Endodermal cell (in vitro differentiated cells): Measurements from ENCODE around the gene RNF125. TPM values are rescaled to one million over a fixed set of nuclear protein-coding genes. Genes with fewer than 3 reads are reported as not detected.

Experiments used
- DNase-seq: peaks from one replicate; pipeline ENCODE4 v3.0.0-alpha.2; 2017
- H3K27ac ChIP-seq: 2 replicates; pipeline ENCODE4 v1.5.1; 2013; ENCODE audit warnings: mild to moderate bottlenecking, low read depth, low read length, moderate library complexity
- H3K27me3 ChIP-seq: 2 replicates; pipeline ENCODE4 v1.6.1; 2013; ENCODE audit warnings: mild to moderate bottlenecking, low read length, moderate library complexity; ENCODE audit not compliant: insufficient read depth, control insufficient read depth, poor library complexity, severe bottlenecking
- H3K36me3 ChIP-seq: 2 replicates; pipeline ENCODE4 v1.7.0; 2013; ENCODE audit warnings: mild to moderate bottlenecking, low read length, moderate library complexity; ENCODE audit not compliant: control insufficient read depth, insufficient read depth
- H3K4me1 ChIP-seq: one replicate; pipeline ENCODE4 v1.7.0; 2013; ENCODE audit warnings: low read length; ENCODE audit not compliant: control insufficient read depth, insufficient read depth
- H3K4me3 ChIP-seq: 2 replicates; pipeline ENCODE4 v1.5.1; 2013; ENCODE audit warnings: mild to moderate bottlenecking, low read length, moderate library complexity
- H3K9ac ChIP-seq: 2 replicates; pipeline ENCODE4 v1.6.1; 2013; ENCODE audit warnings: mild to moderate bottlenecking, low read length, moderate library complexity; ENCODE audit not compliant: poor library complexity, severe bottlenecking; ENCODE audit errors: extremely low read depth
- H3K9me3 ChIP-seq: 2 replicates; pipeline ENCODE4 v1.6.1; 2013; ENCODE audit warnings: mild to moderate bottlenecking, low read length, moderate library complexity; ENCODE audit not compliant: control insufficient read depth
- H3K27ac Mint-ChIP-seq: 2 replicates; pipeline ENCODE4 v1.8.0; 2020; ENCODE audit warnings: mixed read lengths
- H3K27me3 Mint-ChIP-seq: 2 replicates; pipeline ENCODE4 v1.8.0; 2021; ENCODE audit warnings: mild to moderate bottlenecking, mixed read lengths; ENCODE audit not compliant: insufficient read depth
- H3K36me3 Mint-ChIP-seq: 2 replicates; pipeline ENCODE4 v1.8.0; 2020; ENCODE audit warnings: low read depth, mixed read lengths
- H3K4me1 Mint-ChIP-seq: 2 replicates; pipeline ENCODE4 v1.8.0; 2020; ENCODE audit warnings: mixed read lengths
- H3K4me3 Mint-ChIP-seq: 2 replicates; pipeline ENCODE4 v1.8.0; 2020; ENCODE audit warnings: mild to moderate bottlenecking, moderate library complexity, mixed read lengths
- H3K9me3 Mint-ChIP-seq: 2 replicates; pipeline ENCODE4 v1.8.0; 2020; ENCODE audit warnings: mild to moderate bottlenecking, mixed read lengths
- WGBS, 2 experiments: methylation state at CpG; one replicate each; pipeline versions ENCODE4 v1.1.5 to v1.1.7; 2013; ENCODE audit warnings: missing lambda C conversion rate in 2 of 2, mixed read lengths in 1 of 2; ENCODE audit not compliant: insufficient coverage in 1 of 2, insufficient read length in 1 of 2; 5-methylcytosine and 5-hydroxymethylcytosine counted together
- total RNA-seq, 2 donors: library from RNA; stranded (reverse); fragmentation: NEBNext Ultra II Directional in 1 of 2; extraction: Animal tissue kit (Norgen Biotek cat#: 25700) in 1 of 2; gene quantifications; 2 replicates in 1 of 2; 3 replicates in 1 of 2; pipeline ENCODE4 v1.2.1, GENCODE V29; 2021
- TF ChIP-seq, protein P1 (sequence below): fragments of 200-600 bp; sonication (generic); conservative IDR thresholded peaks from 2 replicates; pipeline ENCODE4 v1.5.0; 2021; ENCODE audit warnings: antibody characterized with exemption, mild to moderate bottlenecking

RNF125 gene
- total RNA-seq, 2 donors from 2014 or later, result 19.3 to 29.3 TPM

GRCh38 chr18:31976242-31976641 is 42.4 kb upstream of the RNF125 start:
- Histone ChIP-seq H3K27ac (no peak overlapping the region), H3K36me3 (no peaks in the 10 kb centered on the region), H3K4me3 (peak overlapping the region; percentile 39), H3K4me1 (no peaks in the 10 kb centered on the region), H3K9ac (no peak overlapping the region), H3K9me3 (peaks cover 79% of the 10 kb centered on the region), H3K27me3 (no peaks in the 10 kb centered on the region)
- Mint-ChIP-seq H3K4me1 (peaks cover 7% of the 10 kb centered on the region), H3K27ac (no peak overlapping the region), H3K9me3 (peaks cover 63% of the 10 kb centered on the region), H3K36me3 (peaks cover 11% of the 10 kb centered on the region), H3K4me3 (no peak overlapping the region), H3K27me3 (peaks cover 2% of the 10 kb centered on the region)
- peak; percentile 45 for DNase-seq
- TF ChIP-seq, protein P1, sequence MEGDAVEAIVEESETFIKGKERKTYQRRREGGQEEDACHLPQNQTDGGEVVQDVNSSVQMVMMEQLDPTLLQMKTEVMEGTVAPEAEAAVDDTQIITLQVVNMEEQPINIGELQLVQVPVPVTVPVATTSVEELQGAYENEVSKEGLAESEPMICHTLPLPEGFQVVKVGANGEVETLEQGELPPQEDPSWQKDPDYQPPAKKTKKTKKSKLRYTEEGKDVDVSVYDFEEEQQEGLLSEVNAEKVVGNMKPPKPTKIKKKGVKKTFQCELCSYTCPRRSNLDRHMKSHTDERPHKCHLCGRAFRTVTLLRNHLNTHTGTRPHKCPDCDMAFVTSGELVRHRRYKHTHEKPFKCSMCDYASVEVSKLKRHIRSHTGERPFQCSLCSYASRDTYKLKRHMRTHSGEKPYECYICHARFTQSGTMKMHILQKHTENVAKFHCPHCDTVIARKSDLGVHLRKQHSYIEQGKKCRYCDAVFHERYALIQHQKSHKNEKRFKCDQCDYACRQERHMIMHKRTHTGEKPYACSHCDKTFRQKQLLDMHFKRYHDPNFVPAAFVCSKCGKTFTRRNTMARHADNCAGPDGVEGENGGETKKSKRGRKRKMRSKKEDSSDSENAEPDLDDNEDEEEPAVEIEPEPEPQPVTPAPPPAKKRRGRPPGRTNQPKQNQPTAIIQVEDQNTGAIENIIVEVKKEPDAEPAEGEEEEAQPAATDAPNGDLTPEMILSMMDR, result no peak
- WGBS, 2 experiments, result 85 to 91% methylated on average over 2 to 3 of the region's 3 CpGs

DNA sequence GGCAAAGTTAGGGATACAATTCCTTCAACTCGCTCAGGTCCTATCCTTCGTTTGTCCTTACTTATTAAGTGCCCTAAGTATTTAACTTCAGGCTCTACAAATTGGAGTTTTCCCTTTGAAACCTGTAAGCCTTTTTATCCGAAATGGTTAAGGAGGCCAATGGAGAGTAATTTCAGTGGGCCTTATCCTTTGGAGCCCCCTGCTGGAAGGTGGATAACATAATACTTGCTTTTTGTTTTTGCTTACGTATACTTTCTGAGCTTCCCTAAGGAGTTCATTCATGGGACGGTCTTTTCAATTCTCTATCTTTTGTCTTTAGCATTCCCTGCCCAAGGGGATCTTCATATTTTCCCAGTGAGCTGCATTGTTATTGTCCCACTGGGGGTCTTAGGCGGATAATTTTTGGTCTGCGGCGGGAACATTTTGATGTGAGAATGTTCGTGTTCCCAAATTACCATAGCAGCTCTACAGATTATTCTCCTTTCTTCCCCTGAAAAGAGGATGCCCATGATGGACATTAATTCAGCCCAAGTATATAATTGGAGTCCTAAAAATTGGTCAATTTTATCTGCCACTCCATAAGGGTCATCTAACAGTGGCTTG is 41.3 kb upstream of the RNF125 start:
- H3K9me3 Mint-ChIP-seq, result peaks cover 59% of the 10 kb centered on the region
- 84 to 87% methylated on average over 9 of the region's 9 CpGs for WGBS, 2 experiments
- peak; percentile 87 for DNase-seq
- Histone ChIP-seq H3K4me3 (peak overlapping the region; percentile 57), H3K4me1 (no peaks in the 10 kb centered on the region), H3K27me3 (no peaks in the 10 kb centered on the region), H3K27ac (no peak overlapping the region), H3K9ac (no peak overlapping the region), H3K36me3 (no peaks in the 10 kb centered on the region), H3K9me3 (peaks cover 71% of the 10 kb centered on the region)
- H3K27me3 Mint-ChIP-seq, result peaks cover 2% of the 10 kb centered on the region
- H3K4me3 Mint-ChIP-seq, result no peak overlapping the region
- peaks cover 11% of the 10 kb centered on the region for H3K36me3 Mint-ChIP-seq
- H3K27ac Mint-ChIP-seq, result no peak overlapping the region
- TF ChIP-seq, protein P1, result peak; percentile 88
- H3K4me1 Mint-ChIP-seq, result peaks cover 7% of the 10 kb centered on the region

DNA sequence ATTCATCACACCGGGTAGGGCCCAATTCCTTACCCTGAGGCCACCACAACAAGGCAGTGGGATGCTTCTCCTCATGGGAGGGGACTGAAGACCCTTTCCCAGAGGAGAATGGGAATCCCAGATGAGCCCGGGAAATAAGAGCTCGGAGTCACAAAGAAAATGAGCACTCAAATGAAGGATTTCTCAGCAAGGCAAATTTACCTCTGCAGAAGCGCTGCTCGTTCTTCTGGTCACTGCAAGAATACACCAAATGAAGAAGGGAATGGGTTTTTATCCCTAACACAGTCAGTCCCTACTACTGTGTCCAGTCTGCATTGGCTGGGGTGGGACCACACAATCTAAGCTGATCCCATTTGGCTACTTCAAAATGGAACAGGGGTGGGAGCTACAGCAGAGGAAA is 40.0 kb upstream of the RNF125 start:
- peaks cover 50% of the 10 kb centered on the region for H3K9me3 Mint-ChIP-seq

More for the DNA sequence above, 40.0 kb upstream of the RNF125 start:
- H3K4me3 ChIP-seq, result no peak overlapping the region
- no peak overlapping the region for H3K27ac Mint-ChIP-seq
- peaks cover 61% of the 10 kb centered on the region for H3K9me3 ChIP-seq
- WGBS, 2 experiments, result 81 to 89% methylated on average over 5 of the region's 5 CpGs
- H3K4me1 ChIP-seq, result no peaks in the 10 kb centered on the region
- no peak for DNase-seq
- H3K36me3 ChIP-seq, result no peaks in the 10 kb centered on the region
- H3K27me3 Mint-ChIP-seq, result peaks cover 2% of the 10 kb centered on the region
- no peaks in the 10 kb centered on the region for H3K27me3 ChIP-seq
- H3K27ac ChIP-seq, result no peak overlapping the region
- no peak overlapping the region for H3K9ac ChIP-seq
- peaks cover 10% of the 10 kb centered on the region for H3K4me1 Mint-ChIP-seq
- TF ChIP-seq, protein P1, result no peak
- H3K36me3 Mint-ChIP-seq, result peaks cover 11% of the 10 kb centered on the region
- no peak overlapping the region for H3K4me3 Mint-ChIP-seq
